ENCODE data around the gene SRGAP2C.
"Not testable (repeated sequence)": the region's sequence is repeated elsewhere in the genome, so short reads cannot be mapped to it uniquely, and the experiment has no call there.

Gene SRGAP2C

DNA sequence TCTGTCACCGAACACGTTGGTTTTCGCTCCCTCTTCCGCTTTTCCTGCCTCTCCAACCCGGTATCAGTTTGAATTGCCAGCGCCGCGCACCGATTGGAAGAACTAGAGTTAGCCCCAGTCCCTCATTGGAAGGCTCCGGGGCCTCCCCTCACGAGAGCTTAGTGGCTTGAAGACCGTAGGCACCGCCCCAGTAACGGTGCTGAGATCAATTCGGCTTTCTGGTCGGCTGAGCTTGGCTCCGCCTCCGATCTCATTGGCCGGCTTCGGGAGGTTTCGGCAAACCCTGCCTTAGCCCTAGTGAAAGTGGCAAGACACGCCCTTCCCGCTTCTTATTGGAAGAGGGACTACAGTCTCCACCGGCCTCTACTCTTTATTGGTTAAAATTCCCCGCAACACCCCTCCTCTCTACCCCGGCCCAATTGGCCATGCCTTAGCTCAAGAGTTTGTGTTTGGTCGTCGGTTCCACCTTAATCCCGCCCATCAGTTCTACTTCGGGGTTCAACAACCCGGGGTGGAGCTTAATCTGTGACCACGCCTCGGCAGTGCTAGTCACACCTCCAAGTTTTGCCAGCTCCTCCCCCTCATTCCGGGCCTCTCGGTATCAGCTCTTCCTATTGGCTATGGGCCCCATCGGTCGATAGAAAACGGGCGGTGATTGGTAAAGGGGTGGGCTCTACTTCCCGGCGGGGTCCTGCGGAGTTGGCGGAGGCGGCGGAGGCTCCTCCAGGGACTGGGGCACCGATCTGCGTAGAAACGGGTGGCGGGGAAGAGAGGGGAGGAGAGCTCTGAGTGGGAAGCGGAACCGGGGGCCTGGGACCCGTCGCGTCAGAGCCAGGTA, at the start of gene SRGAP2C, which contains the start of gene FAM72B:
Gene SRGAP2C (plus strand): TSS at position 686 of the 838 bp plus-strand sequence. CDS start 2,472 bp downstream, outside the sequence.
Gene FAM72B (minus strand): TSS at position 51 of the 838 bp plus-strand sequence. CDS start 851 bp downstream, outside the sequence.
- FAIRE-seq = peak; percentile 98

DNA sequence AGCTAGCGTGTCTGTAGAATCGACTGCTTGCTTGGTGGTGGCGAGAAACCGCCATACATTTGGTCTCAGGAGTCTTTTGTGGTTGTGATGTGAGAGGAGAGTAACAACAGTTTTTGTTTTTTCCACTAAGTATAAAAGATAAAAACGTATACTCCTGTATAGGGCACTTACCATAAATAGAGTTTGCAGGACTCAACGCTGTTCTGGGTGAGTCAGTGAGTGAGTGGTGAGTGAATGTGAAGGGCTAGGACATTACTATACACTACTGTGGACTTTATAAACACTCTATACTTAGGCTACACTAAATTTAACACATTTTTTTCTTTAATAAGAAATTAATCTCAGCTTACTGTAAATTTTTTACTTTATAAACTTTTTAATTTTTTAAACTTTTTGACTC, 44.4 kb upstream of the SRGAP2C start:
- FAIRE-seq = not testable (repeated sequence)

DNA sequence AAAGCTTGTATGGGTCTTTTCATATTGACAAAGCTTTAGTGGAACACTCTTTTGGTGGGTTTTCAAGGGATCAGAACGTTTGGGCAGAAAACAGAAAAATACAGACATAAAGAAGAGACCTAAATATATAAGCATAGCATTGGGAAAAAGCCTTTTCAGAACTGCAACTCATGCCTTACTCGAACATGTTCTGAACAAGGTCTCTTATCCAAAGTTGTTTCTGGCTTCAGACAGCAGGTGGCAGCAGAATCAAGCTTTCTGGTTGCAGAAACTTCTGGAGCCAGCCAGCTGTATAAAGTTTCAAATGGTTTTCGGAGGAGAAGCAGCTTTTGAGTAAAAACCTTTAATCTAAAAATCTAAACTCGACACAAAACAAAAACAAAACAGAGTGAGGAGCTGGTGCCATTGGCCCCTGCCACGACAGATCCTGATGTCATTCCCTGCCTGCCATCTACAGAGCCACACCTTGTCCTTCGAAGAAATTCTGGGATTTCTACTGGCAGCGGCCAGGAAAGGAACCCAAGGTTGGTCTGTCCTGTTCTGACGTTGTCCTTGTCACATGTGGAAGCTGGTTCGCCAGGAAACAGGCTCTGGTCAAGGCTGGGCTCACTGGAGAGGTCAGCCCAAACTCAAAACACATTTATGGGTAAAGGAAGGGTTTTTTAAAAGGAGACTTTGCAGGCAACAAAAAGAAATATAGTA, 36.1 kb upstream of the SRGAP2C start:
- FAIRE-seq = not testable (repeated sequence)

GRCh38 chr1:121151294-121151693, 33.5 kb upstream of the SRGAP2C start:
- not testable (repeated sequence) for FAIRE-seq

- FAIRE-seq = not testable (repeated sequence)
Observed at GRCh38 chr1:121152788-121153187, 32.0 kb upstream of the SRGAP2C start.

DNA sequence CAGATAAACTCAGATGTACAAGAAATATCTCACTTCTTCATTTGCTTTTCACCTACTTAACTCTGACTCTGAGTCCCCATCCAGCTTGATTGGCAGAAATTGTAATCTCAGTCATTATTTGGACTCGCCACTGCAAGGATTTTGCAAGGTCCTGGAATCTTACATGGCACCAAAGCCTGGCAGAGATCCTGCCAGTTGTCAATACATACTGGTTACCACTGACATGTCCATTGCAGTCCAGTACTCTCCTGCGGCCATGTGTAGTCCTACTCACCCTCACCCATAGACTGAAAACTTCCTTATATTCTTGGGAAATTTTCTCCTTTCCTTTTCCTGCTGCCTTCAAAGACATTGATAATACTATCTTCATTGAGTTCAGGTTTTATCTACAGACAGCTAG, 30.0 kb upstream of the SRGAP2C start:
- not testable (repeated sequence) for FAIRE-seq

GRCh38 chr1:121155671-121156358, 29.0 kb upstream of the SRGAP2C start:
- not testable (repeated sequence) for FAIRE-seq

- FAIRE-seq = not testable (repeated sequence)
Observed at GRCh38 chr1:121156958-121157603, 27.7 kb upstream of the SRGAP2C start.

DNA sequence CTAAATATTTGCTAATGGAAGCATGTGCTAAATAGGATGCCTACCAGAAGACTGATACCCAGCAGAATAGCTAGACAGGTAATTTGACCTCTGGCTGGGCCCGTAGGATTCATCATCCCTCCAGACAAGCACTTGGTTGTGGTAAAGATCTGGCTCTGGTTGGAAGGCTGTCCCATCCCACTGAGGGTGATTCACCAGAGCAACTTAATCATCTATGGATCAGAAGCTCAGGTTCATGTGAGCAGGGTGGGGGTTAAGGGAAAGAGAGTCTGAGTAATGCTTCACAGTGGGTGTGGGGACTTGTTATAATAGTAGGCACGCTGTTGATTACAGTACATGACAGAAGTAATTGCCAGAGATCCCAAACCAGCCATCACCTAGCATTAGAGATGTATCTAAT, 27.2 kb upstream of the SRGAP2C start:
- FAIRE-seq = not testable (repeated sequence)

GRCh38 chr1:121160118-121160517, 24.7 kb upstream of the SRGAP2C start:
- FAIRE-seq = not testable (repeated sequence)

- not testable (repeated sequence) for FAIRE-seq
Observed at GRCh38 chr1:121161199-121161901, 23.4 kb upstream of the SRGAP2C start.

GRCh38 chr1:121163850-121164757, 20.7 kb upstream of the SRGAP2C start:
- FAIRE-seq = not testable (repeated sequence)

GRCh38 chr1:121165296-121165695, 19.5 kb upstream of the SRGAP2C start:
- FAIRE-seq = not testable (repeated sequence)

GRCh38 chr1:121167225-121167738, 17.5 kb upstream of the SRGAP2C start:
- FAIRE-seq = not testable (repeated sequence)

DNA sequence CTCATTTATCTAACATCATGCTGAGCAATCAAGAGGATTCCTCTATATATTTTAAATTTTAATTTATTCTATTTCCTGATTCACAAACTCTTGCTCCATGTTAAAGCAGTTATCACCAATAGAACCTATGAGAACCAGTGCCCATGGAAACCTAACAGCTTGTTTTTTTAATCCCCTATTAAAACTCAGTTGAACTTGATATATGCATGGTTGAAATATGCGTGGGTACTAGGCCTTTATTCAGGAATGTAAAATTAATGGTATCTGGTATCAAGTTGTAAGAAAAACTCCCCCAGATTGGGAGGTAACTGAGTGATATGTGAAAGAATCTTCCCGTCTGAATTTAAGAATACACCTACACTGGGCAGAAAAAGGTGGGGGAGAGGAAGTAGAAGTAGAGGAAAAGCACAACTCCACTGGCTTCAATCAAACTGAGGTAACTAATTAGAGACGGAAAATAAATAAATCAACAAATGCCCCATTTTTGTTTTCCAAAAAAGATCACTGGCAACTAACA, 16.6 kb upstream of the SRGAP2C start:
- not testable (repeated sequence) for FAIRE-seq

DNA sequence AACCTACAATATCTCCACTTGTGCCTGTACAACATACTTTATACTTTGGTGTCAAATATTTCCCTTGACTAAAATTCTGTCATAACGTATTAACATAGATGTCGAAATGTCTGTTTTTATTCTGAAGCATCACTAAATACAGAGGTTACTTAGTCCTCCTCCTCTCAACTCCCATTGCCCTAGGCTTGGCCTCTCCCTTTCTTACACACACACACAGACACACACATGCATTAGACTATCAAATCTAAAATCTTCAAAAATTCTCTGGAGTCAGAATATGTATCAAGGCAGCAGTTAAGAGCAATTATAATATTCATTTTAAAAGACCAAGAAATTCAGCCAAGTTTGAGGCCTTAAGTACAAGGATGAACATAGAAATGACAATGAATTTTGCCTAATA, 8.1 kb upstream of the SRGAP2C start:
- not testable (repeated sequence) for FAIRE-seq

- FAIRE-seq = not testable (repeated sequence)
Observed at GRCh38 chr1:121178197-121178596, 6.6 kb upstream of the SRGAP2C start.

GRCh38 chr1:121183867-121184266, 908 bp upstream of the SRGAP2C start:
- FAIRE-seq = not testable (repeated sequence)

GRCh38 chr1:121185140-121185708, 449 bp downstream of the SRGAP2C start:
- FAIRE-seq = not testable (repeated sequence)

- FAIRE-seq = not testable (repeated sequence)
Observed at GRCh38 chr1:121186191-121186590, 1.4 kb downstream of the SRGAP2C start.
